Loucy (cell line): Measurements from ENCODE around the gene WDR48.

ENCODE experiments used
- CTCF ChIP-seq: fragments of 200-600 bp; sonication (generic); conservative IDR thresholded peaks from 2 replicates; pipeline ENCODE4 v1.5.1; 2014; ENCODE audit warnings: mild to moderate bottlenecking, antibody characterized with exemption, low read length
- EZH2phosphoT487 ChIP-seq: fragments of 200-600 bp; IDR thresholded peaks from 2 replicates; pipeline ENCODE4 v1.6.1; 2018; ENCODE audit warnings: antibody characterized with exemption, mild to moderate bottlenecking, moderate library complexity, borderline replicate concordance

GRCh38 chr3:39101022-39101689 lies 49.3 kb downstream of the WDR48 start:
- TF ChIP-seq CTCF (peak; percentile 81), EZH2phosphoT487 (no peak)
